T-cell (primary cell): ENCODE results near the gene BTBD19. TPM values are rescaled to one million over a fixed set of nuclear protein-coding genes. Genes with fewer than 3 reads are reported as not detected.
"Not testable (repeated sequence)": the region's sequence is repeated elsewhere in the genome, so short reads cannot be mapped to it uniquely, and the experiment has no call there.

Source experiments
- ATAC-seq, 4 experiments: fragments of 200-7000 bp in 3 of 4; fragments of 150-1000 bp in 1 of 4; cut with Tn5 transposase; replicated peaks in 1 of 4; 1 replicate in 3 of 4; 2 replicates in 1 of 4; pipeline ENCODE4 v1.10.0; 2021; ENCODE audit warnings: moderate library complexity in 3 of 4, mild to moderate bottlenecking in 2 of 4, moderate number of reproducible peaks in 1 of 4
- CTCF ChIA-PET, 2 donors: fragments of 300-600 bp; sonication (Branson Sonifier 250); formaldehyde crosslinking; loops; one replicate each; lab custom pipeline; 2022; ENCODE audit warnings: antibody characterized with exemption in 2 of 2; lab: Charles Lee
- POLR2A ChIA-PET, 2 donors: fragments of 300-600 bp; sonication (Branson Sonifier 250); formaldehyde crosslinking; loops; one replicate each; lab custom pipeline; 2022; ENCODE audit warnings: antibody characterized with exemption in 2 of 2; lab: Charles Lee
- DNase-seq, 35 experiments: peaks; one replicate each; pipeline versions ENCODE4 v3.0.0 to v3.0.0-alpha.2; 2013 to 2023
- H3K27ac ChIP-seq: one replicate; pipeline ENCODE4 v1.5.1; 2013; ENCODE audit warnings: low read length
- H3K27me3 ChIP-seq, 2 experiments: replicated peaks in 1 of 2; 1 replicate in 1 of 2; 2 replicates in 1 of 2; pipeline versions ENCODE4 v1.6.1 to v1.7.0; 2013; ENCODE audit warnings: low read length in 1 of 2, mixed read lengths in 1 of 2; ENCODE audit not compliant: control insufficient read depth in 2 of 2, insufficient read depth in 2 of 2; ENCODE audit errors: extremely low read depth in 1 of 2
- H3K36me3 ChIP-seq, 2 donors: 1 replicate in 1 of 2; 2 replicates in 1 of 2; pipeline versions ENCODE4 v1.6.1 to v1.7.0; 2013; ENCODE audit warnings: low read length in 1 of 2; ENCODE audit not compliant: control insufficient read depth in 2 of 2, insufficient read depth in 1 of 2; ENCODE audit errors: extremely low read depth in 1 of 2
- H3K4me1 ChIP-seq, 2 experiments: 1 replicate in 1 of 2; 2 replicates in 1 of 2; pipeline versions ENCODE4 v1.6.1 to v1.7.0; 2013; ENCODE audit warnings: low read length in 2 of 2, mixed read lengths in 1 of 2; ENCODE audit not compliant: insufficient read depth in 2 of 2, control insufficient read depth in 1 of 2; ENCODE audit errors: extremely low read depth in 1 of 2
- H3K4me3 ChIP-seq, 2 donors: 1 replicate in 1 of 2; 2 replicates in 1 of 2; pipeline versions ENCODE4 v1.5.1 to v1.7.0; 2013; ENCODE audit warnings: mild to moderate bottlenecking in 2 of 2, low read length in 1 of 2, moderate library complexity in 1 of 2; ENCODE audit not compliant: control insufficient read depth in 1 of 2; ENCODE audit errors: extremely low read depth in 1 of 2
- H3K9me3 ChIP-seq: 2 replicates; pipeline ENCODE4 v1.7.0; 2013
- H3K27ac Mint-ChIP-seq, 2 donors: one replicate each; pipeline ENCODE4 v1.8.0; 2020 to 2021; ENCODE audit warnings: mild to moderate bottlenecking in 2 of 2, mixed read lengths in 2 of 2
- H3K27me3 Mint-ChIP-seq, 2 donors: one replicate each; pipeline ENCODE4 v1.8.0; 2021 to 2022; ENCODE audit warnings: mixed read lengths in 2 of 2
- H3K36me3 Mint-ChIP-seq: one replicate; pipeline ENCODE4 v1.8.0; 2021; ENCODE audit warnings: mixed read lengths
- H3K4me1 Mint-ChIP-seq, 3 donors: one replicate each; pipeline ENCODE4 v1.8.0; 2020 to 2022; ENCODE audit warnings: mixed read lengths in 3 of 3, mild to moderate bottlenecking in 1 of 3
- H3K4me3 Mint-ChIP-seq, 3 donors: one replicate each; pipeline ENCODE4 v1.8.0; 2020 to 2022; ENCODE audit warnings: mild to moderate bottlenecking in 3 of 3, mixed read lengths in 3 of 3, moderate library complexity in 3 of 3
- H3K9me3 Mint-ChIP-seq, 3 donors: one replicate each; pipeline ENCODE4 v1.8.0; 2020 to 2022; ENCODE audit warnings: mixed read lengths in 3 of 3
- whole genome bisulfite sequencing: methylation state at CpG from one replicate; pipeline ENCODE4 v1.1.5; 2013; ENCODE audit warnings: missing lambda C conversion rate; ENCODE audit not compliant: insufficient coverage; 5-methylcytosine and 5-hydroxymethylcytosine counted together
- total RNA-seq, 35 experiments: library from RNA in 6 of 35; stranded (reverse) in 6 of 35; fragments of 120-200 nt in 1 of 35; gene quantifications; one replicate each; pipeline versions ENCODE4 v1.2.1 to v1.2.4 and lab custom pipeline; 2013 to 2026

Gene BTBD19
- total RNA-seq (10 to 100 TPM; 10.1 to 56.7 (median 11.5) TPM), total RNA-seq (lab: John Stamatoyannopoulos, UW) (10.4 to 116 (median 59.6) reads per million in 29 experiments)
- total RNA-seq (2013): 3.4 TPM

GRCh38 chr1:44808063-44808937 is at the start of gene BTBD19:
Gene BTBD19, plus strand, starts transcription at chr1:44808523. Its CDS starts 298 bp downstream, at chr1:44808821.
- no peaks in the 10 kb centered on the region for H3K27me3 ChIP-seq
- POLR2A ChIA-PET: interaction anchor here (0.5 to 3.9 kb wide), 11 partner anchors 7 to 496 kb away, joined by 3 to 51 read pairs (median 7); partner anchors contain the start of genes PLK3 (in 2 of the 2), RNU5D-1 (in 1 of the 2) and RPS8 (in 1 of the 2)
- peak within 1 kb of the TSS; percentile 16 to 35 for H3K4me3 ChIP-seq
- H3K4me1 Mint-ChIP-seq: peaks cover 77 to 88% (median 79%) of the 10 kb centered on the region in 3 donors
- CTCF ChIA-PET: interaction anchor here (0.5 to 2.8 kb wide), 5 partner anchors 8 to 501 kb away, joined by 4 to 22 read pairs (median 6); partner anchors contain the start of gene PLK3 (in 1 of the 2)
- H3K4me1 ChIP-seq: peaks cover 60 to 92% of the 10 kb centered on the region in 2 experiments
- peak within 1 kb of the TSS; percentile 99 for H3K27ac Mint-ChIP-seq
- peak; percentile 10 to 25 (median 15) for ATAC-seq
- peak in 13 of 35 experiments; percentile 26 to 80 (median 39) for DNase-seq
- H3K27ac ChIP-seq: peak within 1 kb of the TSS; percentile 98
- H3K9me3 Mint-ChIP-seq: no peaks in the 10 kb centered on the region
- H3K36me3 ChIP-seq: peaks cover 16 to 36% of the 10 kb centered on the region in 2 donors
- peak within 1 kb of the TSS; percentile 61 to 85 (median 68) for H3K4me3 Mint-ChIP-seq
- 34% methylated on average over 19 of the region's 23 CpGs for WGBS
- peaks cover 27% of the 10 kb centered on the region for H3K36me3 Mint-ChIP-seq
- no peaks in the 10 kb centered on the region for H3K9me3 ChIP-seq
- H3K27me3 Mint-ChIP-seq: no peaks in the 10 kb centered on the region

- no peak overlapping the region for H3K4me3 ChIP-seq
- CTCF ChIA-PET: interaction anchor here in 1 of 2 donors (0.5 kb wide), 1 partner anchor 38 kb away, joined by 3 read pairs; no protein-coding TSS in a partner anchor
- ATAC-seq (no peak), DNase-seq (no peak)
- H3K4me1 ChIP-seq: peaks cover 0 to 7% of the 10 kb centered on the region in 2 experiments
- Mint-ChIP-seq H3K36me3 (no peaks in the 10 kb centered on the region), H3K27ac (no peak overlapping the region), H3K4me1 (peaks cover 0 to 7% (median 3%) of the 10 kb centered on the region in 3 donors), H3K27me3 (no peaks in the 10 kb centered on the region), H3K4me3 (no peak overlapping the region), H3K9me3 (no peaks in the 10 kb centered on the region)
- WGBS: 99% methylated on average over 11 of the region's 11 CpGs
- POLR2A ChIA-PET: no interaction called here
- H3K36me3 ChIP-seq: peaks cover 0 to 7% of the 10 kb centered on the region in 2 donors
- H3K27ac ChIP-seq: no peak overlapping the region
- no peaks in the 10 kb centered on the region for H3K9me3 ChIP-seq
- no peaks in the 10 kb centered on the region for H3K27me3 ChIP-seq
These were observed 49.2 kb upstream of the BTBD19 start for GRCh38 chr1:44759077-44759476.

GRCh38 chr1:44760876-44761275 is 47.4 kb upstream of the BTBD19 start:
- H3K36me3 Mint-ChIP-seq: no peaks in the 10 kb centered on the region

GRCh38 chr1:44766421-44766820 is 41.9 kb upstream of the BTBD19 start:
- H3K4me1 Mint-ChIP-seq, H3K36me3 ChIP-seq, H3K4me3 Mint-ChIP-seq, H3K9me3 ChIP-seq, H3K27me3 Mint-ChIP-seq, H3K27ac ChIP-seq, H3K4me3 ChIP-seq, H3K27me3 ChIP-seq, H3K9me3 Mint-ChIP-seq, H3K27ac Mint-ChIP-seq, H3K4me1 ChIP-seq, H3K36me3 Mint-ChIP-seq, DNase-seq, ATAC-seq: not testable (repeated sequence)
- WGBS: 98% methylated on average over 4 of the region's 6 CpGs
- ChIA-PET CTCF (interaction anchor here (0.6 to 0.9 kb wide), 2 partner anchors 21 to 38 kb away, joined by 3 read pairs; no protein-coding TSS in a partner anchor), POLR2A (interaction anchor here (0.6 to 0.7 kb wide), 2 partner anchors 9 to 531 kb away, joined by 3 read pairs; partner anchors contain the start of gene RPS8 (in 1 of the 2))

More at GRCh38 chr1:44760876-44761275, 47.4 kb upstream of the BTBD19 start:
- H3K4me3 ChIP-seq: no peak overlapping the region
- CTCF ChIA-PET: no interaction called here
- peaks cover 0 to 7% of the 10 kb centered on the region in 2 donors for H3K36me3 ChIP-seq
- Mint-ChIP-seq H3K4me3 (no peak overlapping the region), H3K4me1 (peaks cover 0 to 7% (median 3%) of the 10 kb centered on the region in 3 donors), H3K27ac (no peak overlapping the region), H3K27me3 (no peaks in the 10 kb centered on the region), H3K9me3 (no peaks in the 10 kb centered on the region)
- DNase-seq (no peak), ATAC-seq (no peak)
- H3K27me3 ChIP-seq: no peaks in the 10 kb centered on the region
- POLR2A ChIA-PET: interaction anchor here (0.5 to 0.6 kb wide), 2 partner anchors 310 to 543 kb away, joined by 4 to 5 read pairs; no protein-coding TSS in a partner anchor
- H3K9me3 ChIP-seq: no peaks in the 10 kb centered on the region
- peaks cover 0 to 7% of the 10 kb centered on the region in 2 experiments for H3K4me1 ChIP-seq
- WGBS: 92% methylated on average over 2 of the region's 3 CpGs
- no peak overlapping the region for H3K27ac ChIP-seq

GRCh38 chr1:44775078-44775929 is 33.0 kb upstream of the BTBD19 start, which contains the start of gene RPS8:
Gene RPS8, plus strand, starts transcription at chr1:44775540. Its CDS starts 57 bp downstream, at chr1:44775597.
- H3K27me3 Mint-ChIP-seq: no peaks in the 10 kb centered on the region
- no peaks in the 10 kb centered on the region for H3K9me3 ChIP-seq
- peak within 1 kb of the TSS; percentile 92 to 94 (median 93) for H3K4me3 Mint-ChIP-seq
- ChIA-PET CTCF (interaction anchor here (0.6 to 2.5 kb wide), 13 partner anchors 10 to 565 kb away, joined by 3 to 37 read pairs (median 4); partner anchors contain the start of genes HECTD3 (in 1 of the 2), MUTYH (in 1 of the 2), PLK3 (in 1 of the 2) and RNU5D-1 (in 1 of the 2)), POLR2A (interaction anchor here (0.6 to 2.0 kb wide), 10 partner anchors 9 to 714 kb away, joined by 3 to 14 read pairs (median 4); partner anchors contain the start of genes BTBD19 (in 1 of the 2), PLK3 (in 1 of the 2), RNU5D-1 (in 1 of the 2) and UROD (in 1 of the 2))
- H3K36me3 Mint-ChIP-seq: peaks cover 22% of the 10 kb centered on the region
- WGBS: under 1% methylated on average over 64 of the region's 65 CpGs
- H3K9me3 Mint-ChIP-seq: no peaks in the 10 kb centered on the region
- H3K4me3 ChIP-seq: peak within 1 kb of the TSS; percentile 65 to 88
- ATAC-seq: peak; percentile 80 to 86 (median 84)
- H3K4me1 ChIP-seq: peaks cover 14 to 30% of the 10 kb centered on the region in 2 experiments
- H3K27me3 ChIP-seq: no peaks in the 10 kb centered on the region
- peak within 1 kb of the TSS; percentile 94 to 95 for H3K27ac Mint-ChIP-seq
- H3K27ac ChIP-seq: peak within 1 kb of the TSS; percentile 81
- peaks cover 6 to 29% of the 10 kb centered on the region in 2 donors for H3K36me3 ChIP-seq
- H3K4me1 Mint-ChIP-seq: peaks cover 33 to 39% (median 37%) of the 10 kb centered on the region in 3 donors
- peak; percentile 78 to 95 (median 86) for DNase-seq
